ENCODE data around the gene HDAC9. TPM values are rescaled to one million over a fixed set of nuclear protein-coding genes. Genes with fewer than 3 reads are reported as not detected.

HDAC9 gene
- total RNA-seq, 4 donors from 2014 or later = 19.6 to 48.3 (median 28.4) TPM

GRCh38 chr7:18975689-18976280 lies 480.2 kb downstream of the HDAC9 start:
- TF ChIP-seq CTCF (IDR thresholded peaks at IDR 0.05; ENCODE audit: low read depth) = no peak

- TF ChIP-seq CTCF (IDR thresholded peaks at IDR 0.05; ENCODE audit: low read depth) = no peak
Observed at GRCh38 chr7:18976715-18977471, 481.3 kb downstream of the HDAC9 start.

GRCh38 chr7:18978108-18978495 lies 482.6 kb downstream of the HDAC9 start:
- TF ChIP-seq CTCF (IDR thresholded peaks at IDR 0.05; ENCODE audit: low read depth) = no peak

GRCh38 chr7:18993933-18994668 lies 498.6 kb downstream of the HDAC9 start:
- TF ChIP-seq CTCF (IDR thresholded peaks at IDR 0.05; ENCODE audit: low read depth) = no peak

- TF ChIP-seq CTCF (IDR thresholded peaks at IDR 0.05; ENCODE audit: low read depth) = no peak
Observed at GRCh38 chr7:18995270-18995671, 499.7 kb downstream of the HDAC9 start.

- TF ChIP-seq CTCF (IDR thresholded peaks at IDR 0.05; ENCODE audit: low read depth) = no peak
Observed at GRCh38 chr7:18995811-18996426, 500.4 kb downstream of the HDAC9 start.

- TF ChIP-seq CTCF (IDR thresholded peaks at IDR 0.05; ENCODE audit: low read depth) = no peak
Observed at GRCh38 chr7:18996583-18996982, 501.0 kb downstream of the HDAC9 start.
